CD14-positive monocyte (primary cell): ENCODE results near the gene GYPA. TPM values are rescaled to one million over a fixed set of nuclear protein-coding genes. Genes with fewer than 3 reads are reported as not detected.
A peak's percentile ranks its signal among the peaks of the same experiment; 100 is the strongest.

ENCODE experiments used
- DNase-seq, 3 donors: peaks; one replicate each; pipeline ENCODE4 v3.0.0-alpha.2; 2011 to 2022
- H2AFZ ChIP-seq: 2 replicates; pipeline ENCODE4 v1.6.0; 2012; ENCODE audit warnings: mild to moderate bottlenecking, low read depth, low read length, inconsistent platforms; ENCODE audit not compliant: insufficient read depth, poor library complexity, severe bottlenecking
- H3K27ac ChIP-seq, 2 donors: 1 replicate in 1 of 2; 2 replicates in 1 of 2; pipeline ENCODE4 v1.5.1; 2012 to 2013; ENCODE audit warnings: low read length in 2 of 2, control low read depth in 1 of 2, inconsistent platforms in 1 of 2, low read depth in 1 of 2, mild to moderate bottlenecking in 1 of 2
- H3K27me3 ChIP-seq, 2 donors: one replicate each; pipeline versions ENCODE4 v1.6.0 to v1.6.1; 2011 to 2013; ENCODE audit warnings: low read length in 2 of 2; ENCODE audit not compliant: control insufficient read depth in 2 of 2, insufficient read depth in 2 of 2
- H3K36me3 ChIP-seq, 2 donors: replicated peaks in 1 of 2; 1 replicate in 1 of 2; 2 replicates in 1 of 2; pipeline versions ENCODE4 v1.5.1 to v1.6.1; 2012 to 2013; ENCODE audit warnings: low read length in 2 of 2, control low read depth in 1 of 2, inconsistent platforms in 1 of 2, mild to moderate bottlenecking in 1 of 2; ENCODE audit not compliant: insufficient read depth in 2 of 2, control insufficient read depth in 1 of 2
- H3K4me1 ChIP-seq, 2 donors: 1 replicate in 1 of 2; 2 replicates in 1 of 2; pipeline versions ENCODE4 v1.5.1 to v1.6.1; 2012 to 2013; ENCODE audit warnings: low read length in 2 of 2, control low read depth in 1 of 2, inconsistent platforms in 1 of 2, mild to moderate bottlenecking in 1 of 2, moderate library complexity in 1 of 2; ENCODE audit not compliant: insufficient read depth in 2 of 2, control insufficient read depth in 1 of 2
- H3K4me2 ChIP-seq: replicated peaks from 2 replicates; pipeline ENCODE3; 2012; ENCODE audit warnings: low read length, moderate library complexity, mild to moderate bottlenecking; ENCODE audit not compliant: poor library complexity, severe bottlenecking; ENCODE audit errors: extremely low read depth
- H3K4me3 ChIP-seq, 3 experiments: fragments of 200-600 bp in 1 of 3; sonication (generic) in 1 of 3; replicated peaks in 1 of 3; 1 replicate in 2 of 3; 2 replicates in 1 of 3; pipeline ENCODE4 v1.5.1; 2011 to 2013; ENCODE audit warnings: low read length in 3 of 3, mild to moderate bottlenecking in 3 of 3, control low read depth in 2 of 3, low read depth in 2 of 3, inconsistent platforms in 1 of 3, moderate library complexity in 1 of 3
- H3K79me2 ChIP-seq: 2 replicates; pipeline ENCODE4 v1.6.0; 2012; ENCODE audit warnings: mild to moderate bottlenecking, control low read depth, inconsistent platforms, low read length, moderate library complexity; ENCODE audit not compliant: insufficient read depth
- H3K9ac ChIP-seq: 2 replicates; pipeline ENCODE4 v1.6.0; 2017; ENCODE audit warnings: low read length, mild to moderate bottlenecking; ENCODE audit not compliant: insufficient read depth, poor library complexity, severe bottlenecking
- H3K9me3 ChIP-seq, 2 donors: replicated peaks in 1 of 2; 1 replicate in 1 of 2; 2 replicates in 1 of 2; pipeline versions ENCODE4 v1.5.1 to v1.6.1; 2012 to 2013; ENCODE audit warnings: low read length in 2 of 2, control low read depth in 1 of 2; ENCODE audit not compliant: control insufficient read depth in 1 of 2, insufficient read depth in 1 of 2
- H4K20me1 ChIP-seq: 2 replicates; pipeline ENCODE4 v1.6.0; 2012; ENCODE audit warnings: mild to moderate bottlenecking, low read length, control low read depth, moderate library complexity; ENCODE audit not compliant: insufficient read depth
- H3K27ac Mint-ChIP-seq, 7 donors: one replicate each; pipeline ENCODE4 v1.8.0; 2020; ENCODE audit warnings: mild to moderate bottlenecking in 7 of 7, mixed read lengths in 7 of 7, moderate library complexity in 6 of 7, inconsistent platforms in 2 of 7
- H3K27me3 Mint-ChIP-seq, 3 donors: one replicate each; pipeline ENCODE4 v1.8.0; 2021 to 2022; ENCODE audit warnings: low read depth in 3 of 3, mild to moderate bottlenecking in 3 of 3, mixed read lengths in 3 of 3, moderate library complexity in 3 of 3, inconsistent platforms in 1 of 3
- H3K36me3 Mint-ChIP-seq, 2 donors: one replicate each; pipeline ENCODE4 v1.8.0; 2020; ENCODE audit warnings: mixed read lengths in 2 of 2, inconsistent platforms in 1 of 2, mild to moderate bottlenecking in 1 of 2
- H3K4me1 Mint-ChIP-seq: one replicate; pipeline ENCODE4 v1.8.0; 2020; ENCODE audit warnings: mild to moderate bottlenecking, mixed read lengths
- H3K4me3 Mint-ChIP-seq, 2 donors: one replicate each; pipeline ENCODE4 v1.8.0; 2020; ENCODE audit warnings: mild to moderate bottlenecking in 2 of 2, mixed read lengths in 2 of 2, moderate library complexity in 1 of 2
- H3K9me3 Mint-ChIP-seq, 7 donors: one replicate each; pipeline ENCODE4 v1.8.0; 2020 to 2022; ENCODE audit warnings: mixed read lengths in 7 of 7, mild to moderate bottlenecking in 6 of 7, moderate library complexity in 6 of 7, inconsistent platforms in 2 of 7
- CTCF ChIP-seq: fragments of 200-600 bp; IDR thresholded peaks from one replicate; pipeline ENCODE4 v1.8.0; 2022; ENCODE audit warnings: antibody characterized with exemption, mild to moderate bottlenecking
- WGBS: methylation state at CpG from one replicate; pipeline ENCODE4 v1.1.5; 2013; ENCODE audit warnings: missing lambda C conversion rate; ENCODE audit not compliant: insufficient coverage; 5-methylcytosine and 5-hydroxymethylcytosine counted together
- intact Hi-C, 2 donors: fragments of 100-400 bp; cut with micrococcal nuclease; formaldehyde crosslinking; loops; one replicate each; pipeline versions ENCODE4 v1.15.0 to v1.15.1; 2023
- polyA plus RNA-seq, 3 donors: library from polyadenylated mRNA; depleted of rRNA in 1 of 3; unstranded in 2 of 3; stranded (reverse) in 1 of 3; fragments of 300-500 nt in 2 of 3; fragments of >200 nt in 1 of 3; fragmentation: Illumina TruSeq in 2 of 3; gene quantifications; 1 replicate in 2 of 3; 2 replicates in 1 of 3; pipeline ENCODE4 v1.2.3, GENCODE V29; 2012 to 2021

Gene GYPA
- polyA plus RNA-seq, 3 donors: not detected

- no peak for TF ChIP-seq CTCF
- no peak overlapping the region for H3K4me3 ChIP-seq
- Mint-ChIP-seq H3K9me3 (no peaks in the 10 kb centered on the region), H3K4me1 (no peaks in the 10 kb centered on the region), H3K36me3 (no peaks in the 10 kb centered on the region), H3K4me3 (no peak overlapping the region), H3K27me3 (no peaks in the 10 kb centered on the region), H3K27ac (no peak overlapping the region)
- no peak overlapping the region for H2AFZ ChIP-seq
- H3K9me3 ChIP-seq: no peaks in the 10 kb centered on the region
- H3K4me2 ChIP-seq: no peak overlapping the region
- WGBS: no CpG with 5 or more reads among the region's 1 CpG
- H3K36me3 ChIP-seq: no peaks in the 10 kb centered on the region
- H3K79me2 ChIP-seq: no peaks in the 10 kb centered on the region
- H4K20me1 ChIP-seq: no peaks in the 10 kb centered on the region
- DNase-seq: no peak
- H3K27ac ChIP-seq: no peak overlapping the region
- H3K4me1 ChIP-seq: no peaks in the 10 kb centered on the region
- intact Hi-C loops: loop anchor here in 1 of 2 donors (10.0 kb wide), 1 partner anchor 878 kb away; no protein-coding TSS in a partner anchor
- H3K27me3 ChIP-seq: no peaks in the 10 kb centered on the region
- no peak overlapping the region for H3K9ac ChIP-seq
These were observed 36.0 kb upstream of the GYPA start for GRCh38 chr4:144176476-144176875.

- Histone ChIP-seq H3K9ac (no peak overlapping the region), H4K20me1 (no peaks in the 10 kb centered on the region), H2AFZ (no peak overlapping the region), H3K4me1 (no peaks in the 10 kb centered on the region), H3K79me2 (no peaks in the 10 kb centered on the region), H3K27me3 (no peaks in the 10 kb centered on the region), H3K4me3 (no peak overlapping the region), H3K9me3 (no peaks in the 10 kb centered on the region), H3K36me3 (no peaks in the 10 kb centered on the region), H3K27ac (no peak overlapping the region), H3K4me2 (no peak overlapping the region)
- Mint-ChIP-seq H3K4me3 (no peak overlapping the region), H3K27me3 (peaks cover 0 to 2% (median 0%) of the 10 kb centered on the region in 3 donors), H3K27ac (no peak overlapping the region), H3K4me1 (no peaks in the 10 kb centered on the region), H3K36me3 (no peaks in the 10 kb centered on the region), H3K9me3 (no peaks in the 10 kb centered on the region)
- intact Hi-C loops: loop anchor here in 1 of 2 donors (10.0 kb wide), 1 partner anchor 880 kb away; no protein-coding TSS in a partner anchor
- TF ChIP-seq CTCF: peak; percentile 66
- DNase-seq: peak; percentile 1 to 23 (median 10)
- WGBS: no CpG with 5 or more reads among the region's 5 CpGs
These were observed 34.0 kb upstream of the GYPA start for GRCh38 chr4:144174401-144175067.
